Neural progenitor cell (in vitro differentiated cells): ENCODE results near the gene ADGRA3.

Experiments
- CTCF ChIP-seq: fragments of 200-600 bp; sonication (generic); IDR thresholded peaks from 2 replicates; pipeline ENCODE4 v1.5.1; 2017; ENCODE audit warnings: antibody characterized with exemption, mild to moderate bottlenecking
- EZH2 ChIP-seq: fragments of 200-600 bp; sonication (generic); IDR thresholded peaks from 2 replicates; pipeline ENCODE4 v1.6.1; 2017; ENCODE audit warnings: antibody characterized with exemption, mild to moderate bottlenecking, moderate library complexity
- EZH2phosphoT487 ChIP-seq: fragments of 200-600 bp; sonication (generic); IDR thresholded peaks from 2 replicates; pipeline ENCODE4 v1.6.1; 2017; ENCODE audit warnings: antibody characterized with exemption

DNA sequence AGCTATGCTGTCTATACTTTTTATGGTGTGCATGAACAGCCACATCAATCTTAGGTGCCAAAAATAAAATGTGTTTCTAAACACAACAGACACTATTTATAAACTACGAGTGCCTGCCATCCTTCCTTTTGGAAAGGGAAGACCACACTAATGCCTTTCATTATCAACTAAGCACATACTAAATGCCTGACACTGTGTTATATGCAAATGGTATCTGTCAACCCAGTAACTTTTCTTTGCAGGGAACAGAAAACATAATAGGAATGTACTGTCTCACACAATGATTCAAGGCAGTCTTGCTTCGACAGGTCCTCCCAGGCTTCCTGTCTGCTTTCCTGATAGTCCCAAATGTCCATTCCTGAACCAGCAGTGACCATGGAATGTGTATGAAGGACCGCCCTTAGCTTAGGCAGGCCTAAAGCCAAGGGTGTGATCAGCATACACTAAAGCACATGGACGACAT lies 43.8 kb downstream of the ADGRA3 start:
- no peak for TF ChIP-seq CTCF
- TF ChIP-seq EZH2 = no peak
- no peak for TF ChIP-seq EZH2phosphoT487
